ENCODE measurements around the gene ATG16L2. TPM values are rescaled to one million over a fixed set of nuclear protein-coding genes. Genes with fewer than 3 reads are reported as not detected.

Gene ATG16L2
- total RNA-seq, 1 donor, result 12.4 TPM

- TF ChIP-seq CTCF (IDR thresholded peaks at IDR 0.05; ENCODE audit: insufficient read depth, low read length), result no peak
- no peak for DNase-seq (ENCODE audit: low read depth)
Observed at GRCh38 chr11:72836111-72836510, 21.9 kb downstream of the ATG16L2 start.

GRCh38 chr11:72838691-72839305, 24.6 kb downstream of the ATG16L2 start:
- H3K4me3 ChIP-seq (ENCODE audit: low read depth, low read length), result no peak overlapping the region
- TF ChIP-seq CTCF (IDR thresholded peaks at IDR 0.05; ENCODE audit: insufficient read depth, low read length), result no peak
- no peak for DNase-seq (ENCODE audit: low read depth)

More at GRCh38 chr11:72836111-72836510, 21.9 kb downstream of the ATG16L2 start:
- H3K4me3 ChIP-seq (ENCODE audit: low read depth, low read length), result no peak overlapping the region

- no peak for TF ChIP-seq CTCF (IDR thresholded peaks at IDR 0.05; ENCODE audit: insufficient read depth, low read length)
- peak; percentile 88 for DNase-seq (ENCODE audit: low read depth)
- H3K4me3 ChIP-seq (ENCODE audit: low read depth, low read length), result no peak overlapping the region
Observed at GRCh38 chr11:72840780-72841179, 26.6 kb downstream of the ATG16L2 start.

GRCh38 chr11:72841397-72841796, 27.2 kb downstream of the ATG16L2 start:
- no peak for DNase-seq (ENCODE audit: low read depth)
- TF ChIP-seq CTCF (IDR thresholded peaks at IDR 0.05; ENCODE audit: insufficient read depth, low read length), result no peak
- H3K4me3 ChIP-seq (ENCODE audit: low read depth, low read length), result no peak overlapping the region

GRCh38 chr11:72842126-72842525, 27.9 kb downstream of the ATG16L2 start:
- no peak for TF ChIP-seq CTCF (IDR thresholded peaks at IDR 0.05; ENCODE audit: insufficient read depth, low read length)
- no peak overlapping the region for H3K4me3 ChIP-seq (ENCODE audit: low read depth, low read length)
- no peak for DNase-seq (ENCODE audit: low read depth)

- no peak for DNase-seq (ENCODE audit: low read depth)
- no peak overlapping the region for H3K4me3 ChIP-seq (ENCODE audit: low read depth, low read length)
- TF ChIP-seq CTCF (IDR thresholded peaks at IDR 0.05; ENCODE audit: insufficient read depth, low read length), result no peak
Observed at GRCh38 chr11:72842653-72843330, 28.6 kb downstream of the ATG16L2 start.
